ENCODE measurements around the gene CCNH. TPM values are rescaled to one million over a fixed set of nuclear protein-coding genes. Genes with fewer than 3 reads are reported as not detected.

CCNH gene
- total and polyA plus RNA-seq, 9 of the 15 experiments (the other 6 are each of a cell fraction or from before 2014, with no cell fraction given), result 100 to 213 (median 150) TPM

GRCh38 chr5:87404359-87404758, 8.4 kb downstream of the CCNH start (continued):
- TF ChIP-seq CHD7 (IDR thresholded peaks at IDR 0.05; ENCODE audit: low read depth, low read length), result no peak
- no peak for TF ChIP-seq HINFP (tag; conservative IDR thresholded peaks at IDR 0.05; ENCODE audit: low read depth)
- TF ChIP-seq SMARCC2 (IDR thresholded peaks at IDR 0.05; ENCODE audit: low read depth), result no peak

All from K562 (cell line).